ENCODE results near the gene TRIM24. TPM values are rescaled to one million over a fixed set of nuclear protein-coding genes. Genes with fewer than 3 reads are reported as not detected.

TRIM24 gene
- total and polyA plus RNA-seq, 4 donors = 7.5 to 19.7 (median 11.2) TPM

GRCh38 chr7:138502023-138502767, 42.1 kb downstream of the TRIM24 start:
- DNase-seq (ENCODE audit: low spot score) = no peak
- no peak overlapping the region for H3K4me3 ChIP-seq (ENCODE audit: low read depth in 1 of 3, low read length in 3 of 3)
- no peaks in the 10 kb centered on the region for H3K36me3 ChIP-seq (ENCODE audit: control insufficient read depth in 4 of 4, insufficient read depth in 3 of 4, low read depth in 1 of 4, low read length in 3 of 4)
- 70% methylated on average over 4 of the region's 4 CpGs for WGBS
- no peak for TF ChIP-seq RAD21 (IDR thresholded peaks at IDR 0.05)
- TF ChIP-seq REST (IDR thresholded peaks at IDR 0.05) = no peak
- no peak for TF ChIP-seq FOXA1 (IDR thresholded peaks at IDR 0.05)
- no peak for TF ChIP-seq YY1 (IDR thresholded peaks at IDR 0.05)
- TF ChIP-seq NR2F2 (IDR thresholded peaks at IDR 0.05) = no peak
- no peak for TF ChIP-seq ZBTB33 (IDR thresholded peaks at IDR 0.05)
- TF ChIP-seq JUND (IDR thresholded peaks at IDR 0.05) = no peak
- no peak for TF ChIP-seq HNF4A (conservative IDR thresholded peaks at IDR 0.05)
- H3K27me3 ChIP-seq (ENCODE audit: control insufficient read depth in 4 of 4, insufficient read depth in 4 of 4, low read length in 3 of 4) = no peaks in the 10 kb centered on the region
- H3K4me1 ChIP-seq (ENCODE audit: control insufficient read depth in 4 of 4, insufficient read depth in 4 of 4, low read length in 3 of 4) = peaks cover 0 to 6% (median 3%) of the 10 kb centered on the region in 4 donors
- H3K9me3 ChIP-seq (ENCODE audit: control insufficient read depth in 4 of 4, low read length in 3 of 4) = no peaks in the 10 kb centered on the region
- H3K9ac ChIP-seq (ENCODE audit: low read depth in 1 of 2, low read length in 2 of 2) = no peak overlapping the region
- H3K27ac ChIP-seq (ENCODE audit: low read depth in 1 of 2, low read length in 2 of 2) = no peak overlapping the region

DNA sequence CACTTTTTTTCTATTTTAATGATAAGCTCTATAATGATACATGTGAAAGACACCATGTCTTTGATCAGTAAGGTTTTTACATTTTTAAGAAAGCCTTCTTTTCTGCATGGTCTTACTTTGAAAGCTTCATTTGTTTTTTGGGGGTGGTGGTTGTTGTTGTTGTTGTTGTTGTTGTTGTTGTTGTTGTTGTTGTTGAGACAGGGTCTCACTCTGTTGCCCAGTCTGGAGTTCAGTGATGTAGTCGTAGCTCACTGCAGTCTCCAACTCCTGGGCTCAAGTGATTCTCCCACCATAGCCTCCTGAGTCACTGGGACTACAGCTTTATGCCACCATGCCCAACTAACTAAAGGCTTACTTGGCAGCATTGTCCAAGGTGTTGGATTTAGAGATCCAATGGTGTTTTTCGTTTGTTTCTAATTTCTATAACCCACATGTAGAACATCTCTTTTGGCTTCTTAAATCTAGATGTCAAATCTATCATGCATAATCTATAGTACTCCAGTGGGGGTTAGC, 45.4 kb downstream of the TRIM24 start:
- Histone ChIP-seq H3K9ac (ENCODE audit: low read depth in 1 of 2, low read length in 2 of 2) (no peak overlapping the region), H3K27ac (ENCODE audit: low read depth in 1 of 2, low read length in 2 of 2) (no peak overlapping the region), H3K9me3 (ENCODE audit: control insufficient read depth in 4 of 4, low read length in 3 of 4) (no peaks in the 10 kb centered on the region), H3K27me3 (ENCODE audit: control insufficient read depth in 4 of 4, insufficient read depth in 4 of 4, low read length in 3 of 4) (no peaks in the 10 kb centered on the region), H3K4me3 (ENCODE audit: low read depth in 1 of 3, low read length in 3 of 3) (no peak overlapping the region), H3K4me1 (ENCODE audit: control insufficient read depth in 4 of 4, insufficient read depth in 4 of 4, low read length in 3 of 4) (peaks cover 0 to 11% (median 3%) of the 10 kb centered on the region in 4 donors), H3K36me3 (ENCODE audit: control insufficient read depth in 4 of 4, insufficient read depth in 3 of 4, low read depth in 1 of 4, low read length in 3 of 4) (no peaks in the 10 kb centered on the region)
- 97% methylated on average over 2 of the region's 2 CpGs for WGBS
- DNase-seq (ENCODE audit: low spot score) = no peak
- TF ChIP-seq, protein P1, sequence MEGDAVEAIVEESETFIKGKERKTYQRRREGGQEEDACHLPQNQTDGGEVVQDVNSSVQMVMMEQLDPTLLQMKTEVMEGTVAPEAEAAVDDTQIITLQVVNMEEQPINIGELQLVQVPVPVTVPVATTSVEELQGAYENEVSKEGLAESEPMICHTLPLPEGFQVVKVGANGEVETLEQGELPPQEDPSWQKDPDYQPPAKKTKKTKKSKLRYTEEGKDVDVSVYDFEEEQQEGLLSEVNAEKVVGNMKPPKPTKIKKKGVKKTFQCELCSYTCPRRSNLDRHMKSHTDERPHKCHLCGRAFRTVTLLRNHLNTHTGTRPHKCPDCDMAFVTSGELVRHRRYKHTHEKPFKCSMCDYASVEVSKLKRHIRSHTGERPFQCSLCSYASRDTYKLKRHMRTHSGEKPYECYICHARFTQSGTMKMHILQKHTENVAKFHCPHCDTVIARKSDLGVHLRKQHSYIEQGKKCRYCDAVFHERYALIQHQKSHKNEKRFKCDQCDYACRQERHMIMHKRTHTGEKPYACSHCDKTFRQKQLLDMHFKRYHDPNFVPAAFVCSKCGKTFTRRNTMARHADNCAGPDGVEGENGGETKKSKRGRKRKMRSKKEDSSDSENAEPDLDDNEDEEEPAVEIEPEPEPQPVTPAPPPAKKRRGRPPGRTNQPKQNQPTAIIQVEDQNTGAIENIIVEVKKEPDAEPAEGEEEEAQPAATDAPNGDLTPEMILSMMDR (IDR thresholded peaks at IDR 0.05; ENCODE audit: low read depth, low read length, missing input control) = no peak
- TF ChIP-seq, protein P2, sequence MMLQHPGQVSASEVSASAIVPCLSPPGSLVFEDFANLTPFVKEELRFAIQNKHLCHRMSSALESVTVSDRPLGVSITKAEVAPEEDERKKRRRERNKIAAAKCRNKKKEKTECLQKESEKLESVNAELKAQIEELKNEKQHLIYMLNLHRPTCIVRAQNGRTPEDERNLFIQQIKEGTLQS (IDR thresholded peaks at IDR 0.05) = no peak
- TF ChIP-seq, protein P3, sequence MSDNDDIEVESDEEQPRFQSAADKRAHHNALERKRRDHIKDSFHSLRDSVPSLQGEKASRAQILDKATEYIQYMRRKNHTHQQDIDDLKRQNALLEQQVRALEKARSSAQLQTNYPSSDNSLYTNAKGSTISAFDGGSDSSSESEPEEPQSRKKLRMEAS (IDR thresholded peaks at IDR 0.05) = no peak
- TF ChIP-seq JUND (IDR thresholded peaks at IDR 0.05) = no peak
- TF ChIP-seq EGR1 (IDR thresholded peaks at IDR 0.05; ENCODE audit: low read depth in 2 of 2) = no peak
- TF ChIP-seq YY1 (IDR thresholded peaks at IDR 0.05) = no peak
- TF ChIP-seq ZBTB33 (IDR thresholded peaks at IDR 0.05) = no peak
- TF ChIP-seq REST (IDR thresholded peaks at IDR 0.05) = no peak
- TF ChIP-seq FOXA2 (IDR thresholded peaks at IDR 0.05) = no peak
- no peak for TF ChIP-seq GABPA (IDR thresholded peaks at IDR 0.05 in 1 of 2, conservative IDR thresholded peaks at IDR 0.05 in 1 of 2)
- TF ChIP-seq TAF1 (conservative IDR thresholded peaks at IDR 0.05) = no peak
- TF ChIP-seq NR2F2 (IDR thresholded peaks at IDR 0.05) = no peak
- TF ChIP-seq RXRA (IDR thresholded peaks at IDR 0.05) = no peak
- no peak for TF ChIP-seq HNF4A (conservative IDR thresholded peaks at IDR 0.05)
- no peak for TF ChIP-seq SP1 (IDR thresholded peaks at IDR 0.05)
- TF ChIP-seq FOXA1 (IDR thresholded peaks at IDR 0.05) = no peak

Measured in liver (tissue), 9 donors.